K562 (cell line): ENCODE data around the gene P2RX5. TPM values are rescaled to one million over a fixed set of nuclear protein-coding genes. Genes with fewer than 3 reads are reported as not detected.

ENCODE experiments used
- EGR1 ChIP-seq: fragments of 450-650 bp; conservative IDR thresholded peaks from 2 replicates; pipeline ENCODE4 v1.6.1; 2017; ENCODE audit warnings: mild to moderate bottlenecking
- HLTF ChIP-seq: fragments of 450-650 bp; IDR thresholded peaks from 2 replicates; pipeline ENCODE4 v1.6.1; 2016
- PTRF ChIP-seq: fragments of 450-650 bp; IDR thresholded peaks from 2 replicates; pipeline ENCODE4 v1.6.1; 2016; ENCODE audit warnings: mild to moderate bottlenecking, missing genetic modification characterization, missing compliant biosample characterization
- SREBF2 ChIP-seq: sonication (generic); formaldehyde crosslinking; IDR thresholded peaks from 2 replicates; pipeline ENCODE4 v1.4.0; 2020; ENCODE audit warnings: mild to moderate bottlenecking, missing genetic modification reagents
- ZNF316 ChIP-seq: fragments of 450-650 bp; IDR thresholded peaks from 2 replicates; pipeline ENCODE4 v1.6.1; 2016
- ZNF644 ChIP-seq: fragments of 200-800 bp; sonication (Bioruptor generic); IDR thresholded peaks from 2 replicates; pipeline ENCODE4 v1.6.1; 2016; ENCODE audit warnings: low read depth, missing genetic modification characterization, missing compliant biosample characterization
- polyA plus RNA-seq, 8 experiments: library from polyadenylated mRNA; depleted of rRNA in 4 of 8; stranded (reverse) in 5 of 8; unstranded in 3 of 8; fragments of >200 nt; fragmentation: Nextera tagmentation in 2 of 8; fragmentation: Illumina TruSeq in 1 of 8; extraction: Ambion mirVana in 2 of 8; extraction: Trizol in 1 of 8; gene quantifications; 2 replicates each; pipeline versions ENCODE4 v1.2.1 to v1.2.3, GENCODE V29; 2011 to 2014; ENCODE audit warnings: inconsistent platforms in 1 of 8, missing spikeins in 1 of 8
- total RNA-seq, 7 experiments: library from RNA; depleted of rRNA in 6 of 7; stranded (reverse); fragments of >200 nt in 6 of 7; fragmentation: Illumina TruSeq in 2 of 7; extraction: Trizol in 2 of 7; gene quantifications; 2 replicates each; pipeline versions ENCODE4 v1.2.1 to v1.2.3, GENCODE V29; 2011 to 2021; ENCODE audit warnings: low replicate concordance in 1 of 7
- TF ChIP-seq, protein P1 (sequence below): fragments of 150-350 bp; conservative IDR thresholded peaks from 2 replicates; pipeline ENCODE4 v1.6.1; 2014; ENCODE audit warnings: low read length
- TF ChIP-seq, protein P2 (sequence below): fragments of 250-450 bp; sonication (Bioruptor Pico); IDR thresholded peaks from 2 replicates; pipeline ENCODE4 v1.4.0; 2020; ENCODE audit warnings: mild to moderate bottlenecking
- TF ChIP-seq, protein P3 (sequence below): fragments of 150-350 bp; IDR thresholded peaks from 2 replicates; pipeline ENCODE4 v1.6.1; 2014; ENCODE audit warnings: low read depth, mild to moderate bottlenecking, low read length, borderline replicate concordance

P2RX5 gene
- total and polyA plus RNA-seq, 9 of the 15 experiments (the other 6 are each of a cell fraction or from before 2014, with no cell fraction given), result 0.31 to 4.0 (median 1.3) TPM

DNA sequence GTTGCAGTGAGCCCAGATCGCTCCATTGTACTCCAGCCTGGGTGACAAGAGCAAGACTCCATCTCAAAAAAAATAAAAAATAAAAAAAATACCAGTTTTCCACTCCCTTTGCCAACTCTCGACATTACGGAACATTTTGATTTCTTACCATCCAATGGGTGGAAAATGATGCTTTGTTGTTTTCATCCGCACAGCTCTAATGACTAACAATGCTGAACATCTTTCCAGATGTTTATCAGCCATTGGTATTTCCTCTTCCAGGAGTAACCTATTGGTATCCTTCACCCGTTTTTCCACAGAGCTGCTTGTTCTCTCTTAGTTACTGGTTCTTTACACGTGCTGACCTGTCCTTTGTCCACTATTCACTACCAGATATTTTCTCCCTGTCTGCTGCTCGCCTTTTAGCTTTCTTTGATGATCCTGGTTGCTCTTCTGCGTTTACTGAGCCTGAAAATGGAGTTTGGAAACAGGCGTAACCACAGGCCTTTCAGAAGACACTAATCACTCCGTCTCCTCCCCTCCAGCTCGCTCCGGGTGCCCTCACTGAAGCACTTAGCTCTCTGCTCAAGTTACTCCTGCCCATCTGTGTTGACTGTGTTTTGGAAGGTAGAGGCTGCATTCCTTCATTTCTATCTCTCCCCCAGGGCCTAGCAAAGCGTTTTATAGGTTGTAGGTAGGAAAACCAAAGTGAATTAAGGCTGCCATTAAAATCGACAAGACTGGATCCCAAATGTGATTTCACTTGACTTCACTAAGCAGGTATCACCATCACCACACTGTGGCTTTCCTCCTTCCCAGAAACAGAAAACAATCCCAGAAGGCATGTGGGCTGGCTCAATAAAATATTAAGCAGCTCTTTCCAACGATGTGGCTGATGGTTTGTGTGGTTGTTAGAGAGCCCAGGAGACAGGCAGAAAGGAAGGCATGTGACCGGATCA, 68.9 kb downstream of the P2RX5 start (continued):
- TF ChIP-seq, protein P1, sequence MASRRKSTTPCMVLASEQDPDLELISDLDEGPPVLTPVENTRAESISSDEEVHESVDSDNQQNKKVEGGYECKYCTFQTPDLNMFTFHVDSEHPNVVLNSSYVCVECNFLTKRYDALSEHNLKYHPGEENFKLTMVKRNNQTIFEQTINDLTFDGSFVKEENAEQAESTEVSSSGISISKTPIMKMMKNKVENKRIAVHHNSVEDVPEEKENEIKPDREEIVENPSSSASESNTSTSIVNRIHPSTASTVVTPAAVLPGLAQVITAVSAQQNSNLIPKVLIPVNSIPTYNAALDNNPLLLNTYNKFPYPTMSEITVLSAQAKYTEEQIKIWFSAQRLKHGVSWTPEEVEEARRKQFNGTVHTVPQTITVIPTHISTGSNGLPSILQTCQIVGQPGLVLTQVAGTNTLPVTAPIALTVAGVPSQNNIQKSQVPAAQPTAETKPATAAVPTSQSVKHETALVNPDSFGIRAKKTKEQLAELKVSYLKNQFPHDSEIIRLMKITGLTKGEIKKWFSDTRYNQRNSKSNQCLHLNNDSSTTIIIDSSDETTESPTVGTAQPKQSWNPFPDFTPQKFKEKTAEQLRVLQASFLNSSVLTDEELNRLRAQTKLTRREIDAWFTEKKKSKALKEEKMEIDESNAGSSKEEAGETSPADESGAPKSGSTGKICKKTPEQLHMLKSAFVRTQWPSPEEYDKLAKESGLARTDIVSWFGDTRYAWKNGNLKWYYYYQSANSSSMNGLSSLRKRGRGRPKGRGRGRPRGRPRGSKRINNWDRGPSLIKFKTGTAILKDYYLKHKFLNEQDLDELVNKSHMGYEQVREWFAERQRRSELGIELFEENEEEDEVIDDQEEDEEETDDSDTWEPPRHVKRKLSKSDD, result no peak
- TF ChIP-seq PTRF (tag), result no peak
- TF ChIP-seq, protein P2, sequence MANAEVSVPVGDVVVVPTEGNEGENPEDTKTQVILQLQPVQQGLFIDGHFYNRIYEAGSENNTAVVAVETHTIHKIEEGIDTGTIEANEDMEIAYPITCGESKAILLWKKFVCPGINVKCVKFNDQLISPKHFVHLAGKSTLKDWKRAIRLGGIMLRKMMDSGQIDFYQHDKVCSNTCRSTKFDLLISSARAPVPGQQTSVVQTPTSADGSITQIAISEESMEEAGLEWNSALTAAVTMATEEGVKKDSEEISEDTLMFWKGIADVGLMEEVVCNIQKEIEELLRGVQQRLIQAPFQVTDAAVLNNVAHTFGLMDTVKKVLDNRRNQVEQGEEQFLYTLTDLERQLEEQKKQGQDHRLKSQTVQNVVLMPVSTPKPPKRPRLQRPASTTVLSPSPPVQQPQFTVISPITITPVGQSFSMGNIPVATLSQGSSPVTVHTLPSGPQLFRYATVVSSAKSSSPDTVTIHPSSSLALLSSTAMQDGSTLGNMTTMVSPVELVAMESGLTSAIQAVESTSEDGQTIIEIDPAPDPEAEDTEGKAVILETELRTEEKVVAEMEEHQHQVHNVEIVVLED, result no peak
- no peak for TF ChIP-seq ZNF316
- TF ChIP-seq EGR1, result no peak
- TF ChIP-seq, protein P3, sequence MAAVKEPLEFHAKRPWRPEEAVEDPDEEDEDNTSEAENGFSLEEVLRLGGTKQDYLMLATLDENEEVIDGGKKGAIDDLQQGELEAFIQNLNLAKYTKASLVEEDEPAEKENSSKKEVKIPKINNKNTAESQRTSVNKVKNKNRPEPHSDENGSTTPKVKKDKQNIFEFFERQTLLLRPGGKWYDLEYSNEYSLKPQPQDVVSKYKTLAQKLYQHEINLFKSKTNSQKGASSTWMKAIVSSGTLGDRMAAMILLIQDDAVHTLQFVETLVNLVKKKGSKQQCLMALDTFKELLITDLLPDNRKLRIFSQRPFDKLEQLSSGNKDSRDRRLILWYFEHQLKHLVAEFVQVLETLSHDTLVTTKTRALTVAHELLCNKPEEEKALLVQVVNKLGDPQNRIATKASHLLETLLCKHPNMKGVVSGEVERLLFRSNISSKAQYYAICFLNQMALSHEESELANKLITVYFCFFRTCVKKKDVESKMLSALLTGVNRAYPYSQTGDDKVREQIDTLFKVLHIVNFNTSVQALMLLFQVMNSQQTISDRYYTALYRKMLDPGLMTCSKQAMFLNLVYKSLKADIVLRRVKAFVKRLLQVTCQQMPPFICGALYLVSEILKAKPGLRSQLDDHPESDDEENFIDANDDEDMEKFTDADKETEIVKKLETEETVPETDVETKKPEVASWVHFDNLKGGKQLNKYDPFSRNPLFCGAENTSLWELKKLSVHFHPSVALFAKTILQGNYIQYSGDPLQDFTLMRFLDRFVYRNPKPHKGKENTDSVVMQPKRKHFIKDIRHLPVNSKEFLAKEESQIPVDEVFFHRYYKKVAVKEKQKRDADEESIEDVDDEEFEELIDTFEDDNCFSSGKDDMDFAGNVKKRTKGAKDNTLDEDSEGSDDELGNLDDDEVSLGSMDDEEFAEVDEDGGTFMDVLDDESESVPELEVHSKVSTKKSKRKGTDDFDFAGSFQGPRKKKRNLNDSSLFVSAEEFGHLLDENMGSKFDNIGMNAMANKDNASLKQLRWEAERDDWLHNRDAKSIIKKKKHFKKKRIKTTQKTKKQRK, result no peak
- TF ChIP-seq ZNF644 (tag), result no peak
- no peak for TF ChIP-seq SREBF2 (CRISPR knock-in tag)
- no peak for TF ChIP-seq HLTF

Other genes with a start within 250 kb of the P2RX5 start
Only the 7 nearest of the 13 such genes appear.
- 0.08 TPM in 1 of 2 replicates, not detected in the other for gene TRPV1, start 86.7 kb downstream of the P2RX5 start, total RNA-seq (2014; rRNA removed)
- gene TRPV1, start 86.7 kb downstream of the P2RX5 start, total RNA-seq (2014; rRNA removed; fragmentation: Illumina TruSeq; extraction: Trizol), result 0.11 TPM in 1 of 2 replicates, not detected in the other
- gene TRPV1, start 86.7 kb downstream of the P2RX5 start, total RNA-seq (2015; rRNA removed; fragmentation: Illumina TruSeq; extraction: Trizol), result 0.15 TPM in 1 of 2 replicates, not detected in the other
- gene TRPV1, start 86.7 kb downstream of the P2RX5 start, total RNA-seq (2021), result 0.11 and 0.20 TPM in 2 replicates
- 0.12 and 0.18 TPM in 2 replicates for gene TRPV1, start 86.7 kb downstream of the P2RX5 start, polyA plus RNA-seq (2011; rRNA removed)
- gene TRPV1, start 86.7 kb downstream of the P2RX5 start, polyA plus RNA-seq (2014; fragmentation: Illumina TruSeq; extraction: Trizol), result 0.09 and 0.12 TPM in 2 replicates
- gene TRPV1, start 86.7 kb downstream of the P2RX5 start, polyA plus RNA-seq (2014; fragmentation: Nextera tagmentation; extraction: Ambion mirVana), result under 1 TPM in 1 of 2 experiments, not detected in 1; 0.01 TPM
- 0.09 and 0.12 TPM in 2 replicates for gene TRPV1, start 86.7 kb downstream of the P2RX5 start, polyA plus RNA-seq (2014; rRNA removed)
- 16.3 and 20.2 TPM in 2 replicates for gene SHPK, start 59.9 kb downstream of the P2RX5 start, total RNA-seq (2014; rRNA removed)
- 7.2 and 10.0 TPM in 2 replicates for gene SHPK, start 59.9 kb downstream of the P2RX5 start, total RNA-seq (2014; rRNA removed; fragmentation: Illumina TruSeq; extraction: Trizol)
- 11.8 and 12.3 TPM in 2 replicates for gene SHPK, start 59.9 kb downstream of the P2RX5 start, total RNA-seq (2015; rRNA removed; fragmentation: Illumina TruSeq; extraction: Trizol)
- gene SHPK, start 59.9 kb downstream of the P2RX5 start, total RNA-seq (2021), result 14.2 and 14.9 TPM in 2 replicates
- 12.6 and 13.1 TPM in 2 replicates for gene SHPK, start 59.9 kb downstream of the P2RX5 start, polyA plus RNA-seq (2011; rRNA removed)
- gene SHPK, start 59.9 kb downstream of the P2RX5 start, polyA plus RNA-seq (2014; fragmentation: Illumina TruSeq; extraction: Trizol), result 12.2 and 12.8 TPM in 2 replicates
- 1 to 10 TPM; 2.5 to 2.6 TPM for gene SHPK, start 59.9 kb downstream of the P2RX5 start, polyA plus RNA-seq (2014; fragmentation: Nextera tagmentation; extraction: Ambion mirVana)
- 10.5 and 11.2 TPM in 2 replicates for gene SHPK, start 59.9 kb downstream of the P2RX5 start, polyA plus RNA-seq (2014; rRNA removed)
- gene CTNS, start 59.4 kb downstream of the P2RX5 start, total RNA-seq (2014; rRNA removed), result 4.8 and 5.6 TPM in 2 replicates
- gene CTNS, start 59.4 kb downstream of the P2RX5 start, total RNA-seq (2014; rRNA removed; fragmentation: Illumina TruSeq; extraction: Trizol), result 3.5 TPM in 2 replicates
- gene CTNS, start 59.4 kb downstream of the P2RX5 start, total RNA-seq (2015; rRNA removed; fragmentation: Illumina TruSeq; extraction: Trizol), result 4.9 and 5.8 TPM in 2 replicates
- gene CTNS, start 59.4 kb downstream of the P2RX5 start, total RNA-seq (2021), result 6.2 and 7.3 TPM in 2 replicates
- gene CTNS, start 59.4 kb downstream of the P2RX5 start, polyA plus RNA-seq (2011; rRNA removed), result 4.2 and 4.6 TPM in 2 replicates
- 6.7 and 7.8 TPM in 2 replicates for gene CTNS, start 59.4 kb downstream of the P2RX5 start, polyA plus RNA-seq (2014; fragmentation: Illumina TruSeq; extraction: Trizol)
- 1 to 10 TPM in 1 of 2 experiments, under 1 TPM in 1; 0.66 to 1.0 TPM for gene CTNS, start 59.4 kb downstream of the P2RX5 start, polyA plus RNA-seq (2014; fragmentation: Nextera tagmentation; extraction: Ambion mirVana)
- 6.0 and 8.4 TPM in 2 replicates for gene CTNS, start 59.4 kb downstream of the P2RX5 start, polyA plus RNA-seq (2014; rRNA removed)
- gene TAX1BP3, start 27.6 kb downstream of the P2RX5 start, total RNA-seq (2014; rRNA removed), result 10.9 and 17.5 TPM in 2 replicates
- 4.1 and 4.4 TPM in 2 replicates for gene TAX1BP3, start 27.6 kb downstream of the P2RX5 start, total RNA-seq (2014; rRNA removed; fragmentation: Illumina TruSeq; extraction: Trizol)
- 7.9 and 8.2 TPM in 2 replicates for gene TAX1BP3, start 27.6 kb downstream of the P2RX5 start, total RNA-seq (2015; rRNA removed; fragmentation: Illumina TruSeq; extraction: Trizol)
- 14.5 and 15.4 TPM in 2 replicates for gene TAX1BP3, start 27.6 kb downstream of the P2RX5 start, total RNA-seq (2021)
- gene TAX1BP3, start 27.6 kb downstream of the P2RX5 start, polyA plus RNA-seq (2011; rRNA removed), result 6.2 and 10.7 TPM in 2 replicates
- 5.8 and 13.9 TPM in 2 replicates for gene TAX1BP3, start 27.6 kb downstream of the P2RX5 start, polyA plus RNA-seq (2014; fragmentation: Illumina TruSeq; extraction: Trizol)
- 1 to 10 TPM in 1 of 2 experiments, under 1 TPM in 1; 0.99 to 2.5 TPM for gene TAX1BP3, start 27.6 kb downstream of the P2RX5 start, polyA plus RNA-seq (2014; fragmentation: Nextera tagmentation; extraction: Ambion mirVana)
- gene TAX1BP3, start 27.6 kb downstream of the P2RX5 start, polyA plus RNA-seq (2014; rRNA removed), result 6.4 and 8.5 TPM in 2 replicates
- gene EMC6, start 27.3 kb downstream of the P2RX5 start, total RNA-seq (2014; rRNA removed), result 27.7 and 40.0 TPM in 2 replicates
- 17.6 and 18.8 TPM in 2 replicates for gene EMC6, start 27.3 kb downstream of the P2RX5 start, total RNA-seq (2014; rRNA removed; fragmentation: Illumina TruSeq; extraction: Trizol)
- gene EMC6, start 27.3 kb downstream of the P2RX5 start, total RNA-seq (2015; rRNA removed; fragmentation: Illumina TruSeq; extraction: Trizol), result 31.7 and 34.3 TPM in 2 replicates
- 57.3 and 57.8 TPM in 2 replicates for gene EMC6, start 27.3 kb downstream of the P2RX5 start, total RNA-seq (2021)
- gene EMC6, start 27.3 kb downstream of the P2RX5 start, polyA plus RNA-seq (2011; rRNA removed), result 22.8 and 24.3 TPM in 2 replicates
- 24.9 and 28.6 TPM in 2 replicates for gene EMC6, start 27.3 kb downstream of the P2RX5 start, polyA plus RNA-seq (2014; fragmentation: Illumina TruSeq; extraction: Trizol)
- gene EMC6, start 27.3 kb downstream of the P2RX5 start, polyA plus RNA-seq (2014; fragmentation: Nextera tagmentation; extraction: Ambion mirVana), result 1 to 10 TPM; 2.9 to 6.8 TPM
- gene EMC6, start 27.3 kb downstream of the P2RX5 start, polyA plus RNA-seq (2014; rRNA removed), result 136 and 159 TPM in 2 replicates
- 12.1 and 14.5 TPM in 2 replicates for gene HASPIN, start 27.7 kb upstream of the P2RX5 start, total RNA-seq (2014; rRNA removed)
- 10.2 and 10.6 TPM in 2 replicates for gene HASPIN, start 27.7 kb upstream of the P2RX5 start, total RNA-seq (2014; rRNA removed; fragmentation: Illumina TruSeq; extraction: Trizol)
- 9.9 and 11.0 TPM in 2 replicates for gene HASPIN, start 27.7 kb upstream of the P2RX5 start, total RNA-seq (2015; rRNA removed; fragmentation: Illumina TruSeq; extraction: Trizol)
- gene HASPIN, start 27.7 kb upstream of the P2RX5 start, total RNA-seq (2021), result 12.9 and 13.5 TPM in 2 replicates
- gene HASPIN, start 27.7 kb upstream of the P2RX5 start, polyA plus RNA-seq (2011; rRNA removed), result 5.9 and 9.0 TPM in 2 replicates
- 9.5 and 11.0 TPM in 2 replicates for gene HASPIN, start 27.7 kb upstream of the P2RX5 start, polyA plus RNA-seq (2014; fragmentation: Illumina TruSeq; extraction: Trizol)
- under 1 TPM; 0.81 to 0.87 TPM for gene HASPIN, start 27.7 kb upstream of the P2RX5 start, polyA plus RNA-seq (2014; fragmentation: Nextera tagmentation; extraction: Ambion mirVana)
- gene HASPIN, start 27.7 kb upstream of the P2RX5 start, polyA plus RNA-seq (2014; rRNA removed), result 7.1 and 7.2 TPM in 2 replicates
- 14.8 and 24.2 TPM in 2 replicates for gene ITGAE, start 105.0 kb upstream of the P2RX5 start, total RNA-seq (2014; rRNA removed)
- gene ITGAE, start 105.0 kb upstream of the P2RX5 start, total RNA-seq (2014; rRNA removed; fragmentation: Illumina TruSeq; extraction: Trizol), result 19.8 and 20.1 TPM in 2 replicates
- 23.0 and 27.0 TPM in 2 replicates for gene ITGAE, start 105.0 kb upstream of the P2RX5 start, total RNA-seq (2015; rRNA removed; fragmentation: Illumina TruSeq; extraction: Trizol)
- 17.0 and 18.5 TPM in 2 replicates for gene ITGAE, start 105.0 kb upstream of the P2RX5 start, total RNA-seq (2021)
- 45.3 and 49.9 TPM in 2 replicates for gene ITGAE, start 105.0 kb upstream of the P2RX5 start, polyA plus RNA-seq (2011; rRNA removed)
- gene ITGAE, start 105.0 kb upstream of the P2RX5 start, polyA plus RNA-seq (2014; fragmentation: Illumina TruSeq; extraction: Trizol), result 18.2 and 19.3 TPM in 2 replicates
- gene ITGAE, start 105.0 kb upstream of the P2RX5 start, polyA plus RNA-seq (2014; fragmentation: Nextera tagmentation; extraction: Ambion mirVana), result 100 to 1,000 TPM; 151 to 160 TPM
- gene ITGAE, start 105.0 kb upstream of the P2RX5 start, polyA plus RNA-seq (2014; rRNA removed), result 27.6 and 33.3 TPM in 2 replicates